Measurements from ENCODE around the gene CFAP43. TPM values are rescaled to one million over a fixed set of nuclear protein-coding genes. Genes with fewer than 3 reads are reported as not detected.

The CFAP43 gene
- total RNA-seq, 1 experiment from 2014 or later, result 6.0 TPM

DNA sequence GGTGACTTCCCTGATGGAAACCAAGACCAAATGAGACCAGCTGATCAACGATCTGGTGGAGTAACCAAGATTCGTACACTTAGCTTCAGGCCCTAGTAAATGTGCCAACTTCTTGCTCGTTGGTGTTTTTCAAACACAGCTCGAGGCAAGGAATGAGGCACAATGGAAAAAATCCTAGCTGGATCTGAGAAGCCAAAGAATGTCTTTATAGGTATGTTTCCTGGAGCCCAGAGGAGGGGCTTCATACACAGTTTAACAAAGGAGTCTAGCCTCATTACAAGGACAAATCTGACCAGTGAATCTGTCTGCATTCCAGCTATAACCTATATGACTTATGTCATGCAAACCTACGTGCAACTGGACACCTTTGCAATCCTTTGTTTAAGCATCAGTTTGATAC lies 150.2 kb downstream of the CFAP43 start:
- H3K36me3 ChIP-seq (ENCODE audit: low read depth), result no peaks in the 10 kb centered on the region
- no peak overlapping the region for H3K4me2 ChIP-seq
- no peaks in the 10 kb centered on the region for H3K27me3 ChIP-seq (ENCODE audit: insufficient read depth, low read depth)
- no peaks in the 10 kb centered on the region for H3K9me3 ChIP-seq (ENCODE audit: insufficient read depth, low read depth)
- no peak overlapping the region for H2AFZ ChIP-seq
- CTCF ChIA-PET, result interaction anchor here (0.6 to 1.2 kb wide), 2 partner anchors 39 to 42 kb away, joined by 3 to 11 read pairs; no protein-coding TSS in a partner anchor
- H4K20me1 ChIP-seq (ENCODE audit: insufficient read depth), result no peaks in the 10 kb centered on the region
- no peak overlapping the region for H3K27ac ChIP-seq
- no TSS peak for BruUV-seq (replicated peaks)
- no peak for TF ChIP-seq EZH2 (IDR thresholded peaks at IDR 0.05; ENCODE audit: low read depth)
- TF ChIP-seq, protein P1, sequence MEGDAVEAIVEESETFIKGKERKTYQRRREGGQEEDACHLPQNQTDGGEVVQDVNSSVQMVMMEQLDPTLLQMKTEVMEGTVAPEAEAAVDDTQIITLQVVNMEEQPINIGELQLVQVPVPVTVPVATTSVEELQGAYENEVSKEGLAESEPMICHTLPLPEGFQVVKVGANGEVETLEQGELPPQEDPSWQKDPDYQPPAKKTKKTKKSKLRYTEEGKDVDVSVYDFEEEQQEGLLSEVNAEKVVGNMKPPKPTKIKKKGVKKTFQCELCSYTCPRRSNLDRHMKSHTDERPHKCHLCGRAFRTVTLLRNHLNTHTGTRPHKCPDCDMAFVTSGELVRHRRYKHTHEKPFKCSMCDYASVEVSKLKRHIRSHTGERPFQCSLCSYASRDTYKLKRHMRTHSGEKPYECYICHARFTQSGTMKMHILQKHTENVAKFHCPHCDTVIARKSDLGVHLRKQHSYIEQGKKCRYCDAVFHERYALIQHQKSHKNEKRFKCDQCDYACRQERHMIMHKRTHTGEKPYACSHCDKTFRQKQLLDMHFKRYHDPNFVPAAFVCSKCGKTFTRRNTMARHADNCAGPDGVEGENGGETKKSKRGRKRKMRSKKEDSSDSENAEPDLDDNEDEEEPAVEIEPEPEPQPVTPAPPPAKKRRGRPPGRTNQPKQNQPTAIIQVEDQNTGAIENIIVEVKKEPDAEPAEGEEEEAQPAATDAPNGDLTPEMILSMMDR (conservative IDR thresholded peaks at IDR 0.05), result no peak
- peaks cover 11% of the 10 kb centered on the region for H3K4me1 ChIP-seq (replicated peaks; ENCODE audit: insufficient read depth)
- intact Hi-C loops (cut with micrococcal nuclease; ENCODE audit: unreplicated experiment), result loop anchor here (1.0 kb wide), 1 partner anchor 39 kb away; no protein-coding TSS in a partner anchor
- H3F3A ChIP-seq (ENCODE audit: insufficient read depth, low read depth), result peaks cover 3% of the 10 kb centered on the region; the same call in 1 of the 2 replicates
- no peaks in the 10 kb centered on the region for H3K9me2 ChIP-seq (ENCODE audit: insufficient read depth)
- POLR2A ChIA-PET (ENCODE audit: unreplicated experiment), result interaction anchor here (0.6 to 0.9 kb wide), 4 partner anchors 39 to 256 kb away, joined by 3 to 10 read pairs (median 8); partner anchors contain the start of genes ITPRIP and SFR1
- no peaks in the 10 kb centered on the region for H3K79me2 ChIP-seq (ENCODE audit: low read depth)
- DNase-seq, result no peak
- no peak overlapping the region for H3K4me3 ChIP-seq

DNA sequence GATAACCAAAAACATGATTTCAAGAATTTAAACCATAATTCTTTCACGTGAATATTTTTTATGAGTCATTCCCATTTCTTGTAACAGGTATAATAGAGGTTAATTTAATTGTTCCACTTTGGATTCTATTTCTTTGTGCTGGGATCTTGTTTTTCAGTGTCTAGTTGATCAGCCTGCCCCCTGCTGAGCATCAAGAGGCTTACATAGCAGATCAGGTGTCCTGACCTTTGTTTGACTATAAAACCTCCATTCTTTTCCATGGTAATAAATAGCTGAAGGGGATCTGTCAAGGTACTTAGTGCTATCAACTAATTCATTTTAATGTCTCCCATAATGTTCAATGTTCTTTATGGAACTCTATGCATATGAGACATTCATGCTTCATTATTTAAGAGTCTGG lies 151.4 kb downstream of the CFAP43 start:
- no peaks in the 10 kb centered on the region for H3K36me3 ChIP-seq (ENCODE audit: low read depth)
- no peak overlapping the region for H3K4me3 ChIP-seq
- no peaks in the 10 kb centered on the region for H3K9me2 ChIP-seq (ENCODE audit: insufficient read depth)
- H3K4me1 ChIP-seq (replicated peaks; ENCODE audit: insufficient read depth), result peaks cover 5% of the 10 kb centered on the region
- BruUV-seq (replicated peaks), result no TSS peak
- H3F3A ChIP-seq (ENCODE audit: insufficient read depth, low read depth), result peaks cover 5% of the 10 kb centered on the region; the same call in 1 of the 2 replicates
- no peaks in the 10 kb centered on the region for H3K9me3 ChIP-seq (ENCODE audit: insufficient read depth, low read depth)
- no peaks in the 10 kb centered on the region for H4K20me1 ChIP-seq (ENCODE audit: insufficient read depth)
- DNase-seq, result no peak
- no peak overlapping the region for H2AFZ ChIP-seq
- H3K27me3 ChIP-seq (ENCODE audit: insufficient read depth, low read depth), result no peaks in the 10 kb centered on the region
- no peak overlapping the region for H3K27ac ChIP-seq
- no peak overlapping the region for H3K4me2 ChIP-seq
- intact Hi-C loops (cut with micrococcal nuclease; ENCODE audit: unreplicated experiment), result no loop called here
- no peaks in the 10 kb centered on the region for H3K79me2 ChIP-seq (ENCODE audit: low read depth)
- POLR2A ChIA-PET (ENCODE audit: unreplicated experiment), result no interaction called here
- CTCF ChIA-PET, result no interaction called here
- TF ChIP-seq, protein P1 (conservative IDR thresholded peaks at IDR 0.05), result peak; percentile 43; the same call in 1 of the 2 replicates
- TF ChIP-seq EZH2 (IDR thresholded peaks at IDR 0.05; ENCODE audit: low read depth), result no peak

Small RNA genes within 50 kb of the gene (microRNA-seq; reads per million reads assigned to microRNA genes)
- gene MIR4482 (ENCODE audit: borderline number of aligned reads, borderline replicate concordance) (not detected), gene MIR609 (ENCODE audit: borderline number of aligned reads, borderline replicate concordance) (not detected)

Other genes with a start within 250 kb of the CFAP43 start
- gene COL17A1, start 146.5 kb downstream of the CFAP43 start, total RNA-seq (2021), result 31.6 and 41.3 TPM in 2 replicates
- 4.3 TPM in 2 replicates for gene SFR1, start 110.2 kb downstream of the CFAP43 start, total RNA-seq (2021)
- 71.0 and 77.3 TPM in 2 replicates for gene GSTO1, start 22.5 kb upstream of the CFAP43 start, total RNA-seq (2021)
- gene GSTO2, start 36.8 kb upstream of the CFAP43 start, total RNA-seq (2021), result 3.3 and 4.3 TPM in 2 replicates
- 6.7 and 8.5 TPM in 2 replicates for gene ITPRIP, start 106.1 kb upstream of the CFAP43 start, total RNA-seq (2021)
- 0.15 and 0.31 TPM in 2 replicates for gene CFAP58, start 121.5 kb upstream of the CFAP43 start, total RNA-seq (2021)